Fibroblast of skin of right quadriceps (primary cell): ENCODE results near the gene REELD1.

Experiments used
- DNase-seq: peaks from one replicate; pipeline ENCODE4 v3.0.0-alpha.2; 2013

Gene REELD1

DNA sequence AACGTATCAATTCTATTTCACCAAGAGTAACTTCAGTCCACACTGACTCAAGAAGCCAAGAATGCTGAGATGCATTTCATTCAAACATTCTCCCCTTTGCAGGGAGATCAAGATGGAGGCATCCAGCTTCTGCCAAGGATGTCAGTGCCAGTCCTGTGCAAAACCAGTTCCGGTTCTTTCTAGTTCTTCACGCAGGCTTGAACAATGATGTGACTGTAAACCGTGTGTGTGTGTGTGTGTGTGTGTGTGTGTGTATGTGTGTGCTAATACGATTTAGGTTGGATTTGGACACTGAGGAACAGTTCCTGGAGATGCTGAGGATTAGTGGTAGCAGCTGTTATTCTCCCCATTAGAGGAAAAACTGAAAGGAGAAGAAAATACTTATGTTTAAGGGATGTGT is at the start of gene REELD1:
REELD1 (plus strand) TSS at position 301 of the 400 bp plus-strand sequence. CDS start 2,415 bp downstream, outside the sequence.
- no peak for DNase-seq

DNA sequence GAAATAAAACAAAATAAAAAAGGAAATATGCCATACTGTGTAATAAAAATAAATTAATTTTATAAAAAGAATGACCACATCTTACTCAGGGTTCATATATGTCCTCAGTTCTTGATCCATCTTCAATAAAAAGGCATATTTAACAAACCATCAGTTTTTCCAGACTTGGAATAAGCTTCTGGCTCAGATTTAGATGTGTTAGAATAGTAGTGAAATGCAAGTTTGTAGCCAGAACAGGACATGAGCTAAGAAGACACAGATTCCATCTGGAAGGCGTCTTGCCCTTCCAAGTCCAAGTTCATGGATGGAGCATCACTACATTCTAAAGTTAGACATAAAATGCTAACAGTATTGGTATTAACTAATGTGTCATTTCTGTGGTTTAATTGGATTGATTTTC is 49.1 kb upstream of the REELD1 start:
- no peak for DNase-seq

DNA sequence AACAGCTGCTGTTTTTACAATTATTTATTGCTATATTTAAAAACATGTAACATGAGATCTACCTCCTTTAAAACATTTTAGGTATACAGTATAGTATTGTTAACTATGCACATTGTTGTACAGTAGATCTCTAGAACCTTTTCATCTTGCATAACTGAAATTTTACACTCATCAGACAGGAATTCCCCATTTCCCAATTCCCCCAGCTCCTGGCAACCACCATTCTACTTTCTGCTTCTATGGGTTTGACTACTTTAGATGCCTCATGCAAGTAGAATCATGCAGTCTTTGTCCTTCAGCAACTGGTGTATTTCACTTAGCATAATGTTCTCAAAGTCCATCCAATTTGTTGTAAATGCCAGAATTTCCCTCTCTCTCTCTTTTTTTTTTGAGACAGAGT is 48.5 kb upstream of the REELD1 start:
- DNase-seq: peak; percentile 77

DNA sequence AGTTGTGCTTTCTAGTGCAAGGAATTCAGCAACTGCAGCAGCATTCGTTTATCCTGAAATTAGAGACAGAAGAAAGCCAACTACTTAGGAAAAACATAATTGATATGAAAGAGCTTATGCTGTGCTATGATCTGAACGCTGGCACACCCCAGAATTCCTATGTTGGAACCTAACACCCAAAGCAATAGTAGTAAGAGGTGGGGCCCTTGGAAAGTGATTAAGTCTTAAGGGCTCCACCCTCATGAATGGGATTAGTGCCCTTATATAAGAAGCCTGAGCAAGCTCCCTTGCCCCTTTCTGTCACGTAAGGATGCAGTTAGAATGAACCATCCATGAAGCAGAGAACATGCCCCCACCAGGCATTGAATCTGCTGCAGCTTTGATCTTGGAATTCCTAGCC is 44.2 kb upstream of the REELD1 start:
- no peak for DNase-seq

DNA sequence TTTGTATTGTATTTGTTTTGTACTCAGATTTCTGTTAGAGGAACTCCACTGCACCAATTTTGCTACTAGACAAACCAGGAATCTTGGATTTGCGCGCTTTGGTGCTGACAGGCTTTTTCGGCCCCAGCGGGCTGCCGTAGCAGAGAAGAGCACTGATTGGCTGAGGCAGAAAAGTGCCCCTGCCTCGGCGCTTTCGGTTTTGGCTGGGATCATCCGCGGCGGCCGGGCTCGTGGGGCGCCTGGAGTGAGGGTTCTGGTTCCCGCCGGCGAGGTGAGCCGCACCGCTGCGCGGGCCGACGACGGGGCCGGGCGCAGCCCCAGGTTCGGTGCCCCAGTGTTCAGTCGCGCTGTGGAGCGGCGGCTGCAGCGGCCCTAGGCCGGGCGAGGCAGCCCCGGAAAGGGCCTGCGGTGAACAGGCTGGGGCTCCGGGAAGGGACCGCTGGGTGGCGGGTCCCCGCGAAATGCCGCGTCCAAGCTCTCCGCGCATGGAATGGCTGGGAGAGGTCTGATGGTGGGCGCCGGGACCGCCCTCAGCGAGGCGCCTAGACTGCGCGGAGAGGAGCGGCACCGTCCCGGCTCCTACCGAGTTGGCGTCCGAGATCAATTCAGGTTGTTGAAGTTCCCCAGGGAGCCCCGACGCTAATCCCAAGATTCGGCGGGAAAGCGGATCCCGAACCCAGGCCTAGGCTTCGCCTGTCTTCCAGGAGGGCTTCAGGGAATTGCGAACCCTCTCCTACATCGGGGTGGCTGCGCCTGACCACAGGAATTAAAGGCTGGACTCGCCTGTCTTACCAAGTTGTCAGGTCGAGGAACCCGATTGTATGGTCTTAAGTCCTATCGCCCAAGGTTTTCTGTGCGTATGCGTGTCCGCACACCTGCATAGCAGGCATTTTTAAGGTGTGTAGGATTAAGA is 38.5 kb upstream of the REELD1 start, which contains the start of gene LSM6:
LSM6 (plus strand) TSS at position 178 of the 913 bp plus-strand sequence. CDS start 7,204 bp downstream, outside the sequence.
- DNase-seq: peak; percentile 88

DNA sequence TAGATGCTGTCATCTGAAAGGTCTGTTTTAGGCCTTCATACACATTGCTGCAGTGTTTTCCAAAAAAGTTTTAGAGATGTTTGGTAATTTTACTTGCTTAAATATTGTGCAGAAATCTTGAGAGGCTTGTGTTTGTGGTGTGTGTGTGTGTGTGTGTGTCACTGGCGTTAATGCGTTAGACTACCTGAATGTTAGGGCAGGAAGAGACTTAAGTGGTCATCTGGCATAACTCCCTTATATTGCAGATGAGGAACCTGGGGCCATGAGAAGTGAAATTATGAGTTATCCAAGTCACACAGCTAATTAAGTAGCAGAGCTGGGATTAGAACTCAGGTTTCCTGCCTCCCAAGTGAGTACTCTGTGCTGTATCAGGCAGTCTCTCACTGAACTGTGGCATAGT is 37.4 kb upstream of the REELD1 start:
- no peak for DNase-seq

DNA sequence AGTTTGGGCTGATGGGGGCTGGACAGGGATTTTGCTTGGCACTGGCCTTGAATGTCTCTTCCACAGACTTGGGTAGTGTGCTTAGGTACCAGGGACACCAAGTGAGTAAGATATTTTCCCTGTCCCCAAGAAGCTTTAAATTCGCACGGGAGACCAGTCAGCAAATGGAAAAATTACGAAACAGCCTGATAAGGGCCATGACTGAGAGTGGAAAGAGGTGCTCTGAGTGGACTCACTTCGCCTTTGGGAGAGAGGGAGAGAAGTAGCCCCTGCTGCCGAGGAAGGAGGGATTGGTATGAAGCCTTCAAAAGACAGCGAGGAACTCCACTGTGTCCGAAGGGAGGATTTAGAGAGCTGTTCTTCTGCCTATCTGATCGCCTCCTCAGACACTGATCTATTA is 36.2 kb upstream of the REELD1 start:
- no peak for DNase-seq

DNA sequence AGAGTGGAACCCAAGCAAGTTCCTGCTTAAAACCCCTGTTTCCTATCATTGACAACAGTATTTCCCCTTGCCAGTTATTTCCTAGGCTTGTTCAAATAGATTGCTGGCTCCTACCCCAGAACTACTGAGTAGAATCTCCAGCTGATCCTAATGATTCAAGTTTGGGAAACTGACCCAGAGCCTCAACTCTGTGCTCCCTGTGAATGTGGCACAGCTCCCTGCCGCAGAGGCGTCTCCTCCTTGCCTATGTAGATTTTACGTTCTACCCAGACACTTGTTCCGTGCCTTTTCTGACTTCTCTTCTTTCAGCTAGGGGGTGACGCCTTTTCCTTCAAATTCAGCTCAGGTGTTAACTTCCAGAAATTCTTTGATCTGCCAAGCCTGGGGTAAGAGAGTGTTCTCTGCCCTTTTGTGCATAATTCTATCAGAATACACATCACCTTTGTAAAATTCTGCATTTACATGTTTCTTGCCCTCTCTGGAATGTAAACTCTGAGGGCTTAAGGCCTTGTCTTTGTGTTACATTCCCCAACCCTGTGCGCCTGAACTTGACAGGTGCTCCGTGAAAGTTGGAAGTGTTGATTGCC is 34.5 kb upstream of the REELD1 start:
- no peak for DNase-seq

DNA sequence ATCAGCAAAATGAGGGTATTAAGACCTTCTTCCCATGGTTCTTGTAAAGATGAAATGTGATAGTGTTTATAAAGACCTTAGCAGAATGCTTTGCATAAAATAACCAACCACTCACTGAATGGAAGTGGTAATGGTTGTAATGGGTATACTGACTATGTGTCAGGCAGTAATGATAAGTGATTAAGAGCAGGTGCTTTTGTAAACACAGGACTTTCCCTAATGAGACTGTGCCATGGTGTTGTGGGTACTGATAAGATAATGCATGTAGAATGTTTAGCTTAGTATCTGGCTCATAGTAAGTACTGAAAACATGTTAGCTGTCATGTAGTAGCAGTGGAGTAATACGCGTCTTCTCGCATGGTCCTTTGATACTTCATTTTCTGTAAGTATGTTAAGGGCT is 31.9 kb upstream of the REELD1 start:
- no peak for DNase-seq

DNA sequence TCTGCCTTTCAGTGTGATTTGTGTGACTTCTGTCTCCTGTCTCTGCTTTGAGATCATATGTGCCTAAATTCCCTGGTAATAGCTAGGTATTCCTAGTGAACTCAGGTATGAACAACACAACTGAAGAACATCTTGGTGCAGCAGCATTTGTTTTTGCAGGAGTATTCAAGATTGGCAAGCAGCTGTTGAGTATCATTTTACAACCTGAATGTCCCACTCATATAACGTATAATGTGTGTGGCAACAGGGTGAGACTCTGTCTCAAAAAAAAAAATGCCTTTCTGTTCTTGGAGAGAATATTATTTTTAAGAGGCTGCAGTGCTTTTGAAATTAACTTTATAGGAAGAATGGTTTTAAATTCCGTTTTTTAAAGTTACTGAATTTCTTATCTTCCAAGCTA is 31.1 kb upstream of the REELD1 start:
- DNase-seq: no peak

DNA sequence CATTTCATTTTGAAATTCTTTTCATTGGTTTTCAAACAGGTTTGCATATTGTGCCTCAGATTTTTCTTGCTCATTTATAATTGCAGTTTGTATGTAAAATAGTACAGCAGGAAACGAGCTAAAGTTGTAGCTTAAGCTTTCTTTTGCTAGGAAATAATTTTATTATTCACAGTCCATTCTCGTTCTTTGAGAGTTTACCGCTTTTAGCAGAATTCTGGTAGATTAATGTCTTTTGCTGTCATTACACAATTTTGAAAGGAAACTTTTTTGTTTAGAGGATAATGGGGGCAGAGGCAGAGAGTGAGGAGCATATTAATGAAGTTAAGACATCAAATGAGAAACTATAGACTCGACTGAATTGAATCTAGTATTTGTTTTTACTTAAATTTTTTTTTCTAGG is 28.3 kb upstream of the REELD1 start:
- DNase-seq: no peak

DNA sequence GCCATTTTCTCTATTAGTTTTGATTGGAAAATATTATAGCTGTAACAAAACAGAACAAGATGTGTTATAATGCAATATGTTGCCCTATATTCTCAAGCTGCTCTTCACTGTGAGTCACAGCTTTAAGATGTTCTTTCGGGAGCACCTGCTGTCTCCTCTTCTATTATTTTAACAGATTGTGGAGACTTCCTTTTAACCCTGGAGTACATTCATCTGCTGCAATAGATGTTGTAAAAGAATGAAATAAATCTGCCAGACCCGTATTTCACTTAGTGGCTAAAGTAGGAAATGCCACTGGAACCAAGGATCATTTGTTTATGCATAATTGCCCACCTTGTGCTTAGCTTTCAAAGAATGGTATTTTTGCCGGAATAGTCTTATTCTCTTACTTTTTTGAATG is 27.7 kb upstream of the REELD1 start:
- DNase-seq: no peak

DNA sequence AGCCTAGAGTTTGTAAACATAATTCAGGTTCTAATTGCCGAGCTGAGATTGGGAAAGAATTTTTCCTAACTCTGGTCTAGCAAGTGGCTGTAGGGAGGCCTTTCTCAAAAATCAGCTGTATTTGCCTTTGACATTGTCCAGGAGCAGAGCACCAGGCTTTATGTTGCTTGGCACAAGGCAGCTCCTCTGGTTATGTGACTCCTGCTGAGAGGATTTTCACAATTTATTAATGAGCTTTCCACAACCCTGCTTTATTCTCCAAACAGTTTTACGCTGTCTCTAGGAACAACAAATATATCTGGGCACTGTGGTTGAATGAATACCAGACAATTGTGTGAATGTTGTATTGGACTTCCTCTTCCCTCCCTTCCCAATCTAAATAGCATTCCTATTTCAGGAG is 23.9 kb upstream of the REELD1 start:
- DNase-seq: no peak

DNA sequence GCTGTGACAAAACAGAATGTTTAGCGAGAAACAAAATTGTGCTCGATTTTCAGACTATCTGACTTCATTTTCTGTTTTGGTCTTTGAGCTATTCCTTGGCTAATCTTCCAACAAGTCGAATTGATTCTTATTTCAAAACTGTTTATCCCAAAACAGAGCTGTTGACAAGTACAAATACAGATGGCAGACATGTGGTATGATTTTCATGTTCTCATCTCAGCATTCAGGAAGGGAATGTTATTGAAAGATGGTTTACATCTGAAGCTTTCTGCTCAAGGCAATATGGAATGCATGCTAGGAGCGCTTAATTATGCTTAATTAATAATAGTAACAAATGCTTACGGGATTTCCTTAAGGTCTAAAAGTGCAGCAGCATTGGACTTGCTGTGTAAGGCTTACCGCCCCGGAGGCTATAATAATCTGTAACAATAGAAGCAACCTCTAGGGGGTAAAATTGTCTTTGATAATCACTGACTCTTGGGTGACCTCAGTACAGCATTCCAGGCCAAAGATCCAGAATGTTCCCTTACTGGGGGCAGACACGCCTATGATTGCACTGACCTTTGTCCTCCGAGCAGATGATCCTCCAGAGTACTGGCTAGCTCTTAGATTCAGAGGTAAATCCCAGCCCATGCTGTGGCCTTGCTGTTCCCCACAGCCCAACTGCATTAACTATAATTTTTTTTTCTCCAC is 22.4 kb upstream of the REELD1 start:
- no peak for DNase-seq

DNA sequence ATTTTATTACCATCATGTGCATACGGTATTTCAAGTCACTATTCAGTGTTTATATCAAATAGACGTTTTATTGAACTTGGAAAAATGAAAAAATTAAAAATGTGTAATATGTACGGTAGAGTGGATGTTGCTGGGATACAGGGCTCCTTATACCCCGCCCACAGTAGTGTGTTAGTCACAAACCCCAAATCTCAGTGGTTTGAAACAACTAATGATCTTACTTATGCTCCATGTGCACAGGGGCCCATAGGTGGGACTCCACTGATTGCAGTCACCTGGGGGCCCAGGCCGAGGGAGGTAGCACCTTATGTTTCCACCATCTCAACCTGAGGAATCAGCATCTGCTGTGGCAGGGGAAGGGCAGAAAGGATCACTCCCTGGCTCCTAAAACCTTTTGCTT is 20.7 kb upstream of the REELD1 start:
- no peak for DNase-seq

DNA sequence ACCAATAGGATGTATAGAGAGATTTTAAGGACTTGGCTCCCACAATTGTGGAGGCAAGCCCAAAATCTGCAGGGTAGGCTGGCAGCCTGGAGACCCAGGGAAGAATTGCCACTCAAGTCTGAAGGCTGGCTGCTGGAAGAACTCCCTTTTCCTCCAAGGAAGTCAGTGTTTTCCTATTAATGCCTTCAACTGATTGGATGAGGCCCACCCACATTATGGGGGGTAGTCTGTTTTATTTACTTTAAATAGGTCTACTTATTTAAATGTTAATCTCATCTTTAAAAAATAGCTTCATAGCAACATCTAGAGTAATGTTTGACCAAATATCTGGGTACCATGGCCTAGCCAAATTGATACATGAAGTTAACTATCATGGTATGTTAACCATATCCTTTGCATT is 20.1 kb upstream of the REELD1 start:
- no peak for DNase-seq

DNA sequence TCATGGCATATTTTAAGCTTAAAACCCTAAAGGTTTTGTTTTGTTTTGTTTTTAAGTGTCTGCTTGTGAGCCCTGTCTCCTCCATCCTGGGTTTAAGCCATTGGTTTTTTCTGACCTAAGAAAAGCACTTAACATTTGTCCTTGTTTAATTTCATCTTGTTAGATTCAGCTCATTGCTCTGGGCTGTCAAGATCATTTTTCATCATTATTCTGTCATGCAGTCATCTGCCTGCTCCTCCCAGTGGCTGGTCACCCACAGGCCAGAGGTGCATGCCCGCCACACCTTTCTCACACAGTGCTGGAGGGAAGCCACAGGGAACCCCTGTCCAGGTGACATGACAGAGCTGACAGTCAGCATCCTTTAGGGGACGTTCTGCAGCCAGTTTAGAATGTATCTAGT is 11.7 kb upstream of the REELD1 start:
- no peak for DNase-seq

DNA sequence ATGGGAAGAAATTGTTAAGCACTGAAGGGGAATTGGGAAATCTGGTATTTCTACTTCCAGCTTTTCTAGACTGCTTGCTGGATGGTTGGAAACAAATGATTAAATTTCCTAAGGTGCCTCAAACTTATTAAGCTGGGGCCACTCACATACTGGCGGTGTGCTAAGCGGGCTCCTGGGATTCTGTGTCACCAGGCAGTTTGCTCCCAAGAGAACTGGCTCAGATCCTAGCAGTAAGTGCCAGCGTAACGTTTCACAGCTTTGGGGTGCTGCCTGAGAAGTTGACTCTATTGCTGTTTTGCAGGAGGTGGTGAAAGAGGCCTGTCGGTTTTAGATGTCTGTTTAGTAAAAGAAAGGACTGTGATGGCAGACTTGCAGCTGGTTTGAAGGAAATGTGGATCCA is 6.9 kb upstream of the REELD1 start:
- no peak for DNase-seq

DNA sequence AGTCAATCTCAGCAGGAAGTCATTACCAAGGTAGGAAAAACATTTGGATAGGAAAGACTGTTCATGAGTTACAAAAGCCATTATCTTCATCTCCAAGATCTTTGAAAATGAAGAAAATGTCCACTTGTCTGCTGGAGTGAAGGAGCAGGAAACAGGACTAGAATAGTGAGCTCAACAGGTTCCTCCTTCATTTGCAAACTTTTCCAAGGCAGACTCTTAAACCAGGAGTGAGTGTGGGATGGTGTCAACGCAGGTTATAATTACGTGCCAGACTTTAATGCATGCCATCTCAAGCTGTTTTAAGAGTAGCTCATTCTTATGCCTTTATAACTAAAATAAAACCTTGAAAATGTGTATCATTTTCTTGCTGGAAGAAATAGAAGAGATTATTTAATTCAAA is 3.4 kb upstream of the REELD1 start:
- no peak for DNase-seq

DNA sequence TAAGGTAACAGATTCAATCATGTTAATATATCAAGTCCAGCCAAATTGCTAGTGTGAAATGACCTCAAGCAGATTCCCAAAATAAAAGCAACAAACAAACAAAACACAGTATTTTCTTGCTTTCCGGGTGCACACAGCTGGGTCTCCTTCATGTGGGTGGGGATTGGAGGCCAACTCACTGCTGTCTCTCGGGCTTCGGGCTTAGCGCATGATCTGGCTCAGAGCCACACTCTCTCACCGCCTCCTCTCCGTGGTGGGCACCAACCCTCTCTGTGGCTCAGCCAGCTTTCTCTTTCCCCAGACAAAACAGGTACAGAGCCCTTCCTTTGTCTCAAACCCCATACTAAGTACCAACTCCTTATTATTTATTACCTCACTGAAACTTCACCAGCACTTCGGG is 2.9 kb upstream of the REELD1 start:
- no peak for DNase-seq

DNA sequence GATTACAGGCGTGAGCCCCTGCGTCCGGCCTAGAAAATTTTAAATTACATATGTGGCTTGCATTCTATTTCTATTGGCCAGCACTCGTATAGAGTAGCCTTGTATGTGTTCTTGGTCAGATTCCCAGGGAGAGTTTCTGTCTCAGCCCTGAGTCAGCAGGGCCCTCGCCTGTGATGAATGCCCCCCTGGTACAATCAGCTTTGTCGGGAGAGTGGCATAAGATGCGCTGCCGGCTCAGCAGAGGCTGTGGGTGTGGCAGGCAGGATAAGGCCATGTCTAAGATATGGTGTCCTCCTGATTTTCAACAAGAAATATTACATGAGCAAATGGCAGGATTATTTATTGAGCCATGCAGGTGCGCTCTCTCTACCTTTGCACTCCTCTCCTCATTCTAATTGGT is 1.6 kb upstream of the REELD1 start:
- DNase-seq: no peak

DNA sequence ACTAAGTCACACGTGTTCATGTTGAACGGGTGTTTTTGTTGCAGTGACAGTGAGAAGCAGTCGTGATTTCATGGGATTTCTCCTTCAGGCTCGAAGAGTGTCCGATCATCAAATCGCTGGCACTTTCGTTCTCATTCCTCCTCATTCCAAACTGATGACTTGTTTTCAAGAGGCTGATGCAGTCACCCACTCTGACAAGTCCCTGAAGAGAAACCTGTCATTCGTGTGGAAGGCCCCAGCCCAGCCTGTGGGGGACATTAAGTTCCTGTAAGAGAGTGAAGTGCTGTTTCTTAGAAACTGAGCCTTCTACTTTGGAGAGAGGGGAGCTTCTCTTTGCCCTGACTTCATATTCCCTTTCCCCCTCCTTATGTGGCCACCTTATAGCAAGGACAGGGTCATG is 8.0 kb downstream of the REELD1 start:
- DNase-seq: peak; percentile 32

DNA sequence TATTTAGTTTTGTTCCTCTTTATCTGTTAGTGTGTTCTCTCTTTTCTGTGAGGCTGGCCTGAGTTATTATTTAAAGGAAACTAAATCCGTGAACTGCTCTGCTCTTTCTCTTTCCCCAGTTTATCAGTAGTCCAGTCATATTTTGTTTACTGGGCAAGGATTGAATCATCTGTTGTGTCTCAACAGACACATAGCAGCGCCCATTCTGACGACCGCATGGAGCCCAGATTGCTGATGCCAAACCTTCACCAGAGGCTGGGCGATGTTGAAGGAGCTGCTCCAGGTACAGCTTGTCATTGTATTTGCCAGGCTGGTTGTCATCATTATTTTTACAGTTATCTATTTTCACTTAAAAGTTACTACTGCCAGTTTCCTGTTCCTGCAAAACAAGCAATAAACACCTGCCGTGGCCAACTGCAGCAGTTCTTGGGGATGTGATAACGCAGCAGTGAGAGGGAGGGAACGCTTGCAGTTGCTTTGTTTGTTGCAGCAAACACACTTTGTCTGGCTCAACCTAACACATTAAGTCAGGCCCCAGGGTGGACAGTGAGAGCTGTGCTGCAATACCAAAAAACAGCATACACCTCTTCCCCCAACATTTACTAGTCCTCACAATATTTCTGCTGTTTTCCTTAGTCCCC is 10.1 kb downstream of the REELD1 start:
- DNase-seq: no peak
